ENCODE data around the gene SERGEF.
"Not testable (repeated sequence)": the region's sequence is repeated elsewhere in the genome, so short reads cannot be mapped to it uniquely, and the experiment has no call there.

SERGEF gene

GRCh38 chr11:18005376-18006129 lies 7.3 kb downstream of the SERGEF start:
- H3K4me3 ChIP-seq (ENCODE audit: low read depth, low read length): no peak overlapping the region
- DNase-seq (ENCODE audit: low read depth): no peak

DNA sequence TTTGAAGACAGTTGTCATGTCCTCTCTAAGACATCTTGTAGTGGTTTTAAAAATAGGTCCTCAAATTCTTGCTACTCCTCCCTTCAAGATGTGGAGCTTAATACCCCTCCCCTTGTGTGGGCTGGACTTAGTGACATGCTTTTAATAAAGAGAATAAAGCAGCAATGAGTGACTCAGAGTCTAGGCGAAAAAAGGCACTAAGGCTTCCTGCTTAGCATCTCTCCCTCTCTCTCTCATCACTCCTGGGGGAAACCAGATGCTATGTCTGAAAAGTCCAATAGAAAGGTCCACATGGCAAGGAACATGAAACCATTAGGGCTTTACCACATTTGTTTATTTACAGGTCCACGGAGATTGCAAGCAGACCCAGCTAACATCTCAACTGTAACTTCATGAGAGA lies 11.7 kb downstream of the SERGEF start:
- H3K4me3 ChIP-seq (ENCODE audit: low read depth, low read length): no peak overlapping the region

GRCh38 chr11:18000760-18001159 lies 12.1 kb downstream of the SERGEF start:
- H3K4me3 ChIP-seq (ENCODE audit: low read depth, low read length): no peak overlapping the region
- no peak for DNase-seq (ENCODE audit: low read depth)

More for the DNA sequence above, 11.7 kb downstream of the SERGEF start:
- DNase-seq (ENCODE audit: low read depth): no peak

GRCh38 chr11:18000128-18000527 lies 12.7 kb downstream of the SERGEF start:
- not testable (repeated sequence) for H3K4me3 ChIP-seq (ENCODE audit: low read depth, low read length); DNase-seq (ENCODE audit: low read depth)

GRCh38 chr11:17992916-17993315 lies 19.9 kb downstream of the SERGEF start:
- no peak overlapping the region for H3K4me3 ChIP-seq (ENCODE audit: low read depth, low read length)
- DNase-seq (ENCODE audit: low read depth): no peak

GRCh38 chr11:17991783-17992433 lies 20.9 kb downstream of the SERGEF start:
- no peak overlapping the region for H3K4me3 ChIP-seq (ENCODE audit: low read depth, low read length)
- no peak for DNase-seq (ENCODE audit: low read depth)

DNA sequence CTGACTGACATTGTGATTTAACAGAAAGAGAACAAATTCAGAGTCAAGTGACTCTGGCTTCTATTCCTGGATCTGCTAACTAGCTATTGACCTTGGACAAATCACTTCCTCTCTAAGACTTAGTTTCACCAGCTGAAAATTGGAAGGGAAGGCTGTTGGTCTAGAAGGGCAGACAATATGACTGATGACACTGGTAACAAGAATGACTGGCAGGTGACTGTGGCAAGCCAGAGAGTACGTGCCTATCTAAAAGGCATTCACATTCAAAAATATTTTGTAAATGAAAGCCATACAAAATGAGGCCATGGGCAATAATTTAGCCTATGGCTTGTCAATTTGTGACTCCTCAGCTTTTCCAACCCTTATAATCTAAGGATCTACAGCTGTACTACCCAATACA lies 23.5 kb downstream of the SERGEF start:
- no peak overlapping the region for H3K4me3 ChIP-seq (ENCODE audit: low read depth, low read length)
- no peak for DNase-seq (ENCODE audit: low read depth)

GRCh38 chr11:17988465-17988864 lies 24.4 kb downstream of the SERGEF start:
- no peak overlapping the region for H3K4me3 ChIP-seq (ENCODE audit: low read depth, low read length)

DNA sequence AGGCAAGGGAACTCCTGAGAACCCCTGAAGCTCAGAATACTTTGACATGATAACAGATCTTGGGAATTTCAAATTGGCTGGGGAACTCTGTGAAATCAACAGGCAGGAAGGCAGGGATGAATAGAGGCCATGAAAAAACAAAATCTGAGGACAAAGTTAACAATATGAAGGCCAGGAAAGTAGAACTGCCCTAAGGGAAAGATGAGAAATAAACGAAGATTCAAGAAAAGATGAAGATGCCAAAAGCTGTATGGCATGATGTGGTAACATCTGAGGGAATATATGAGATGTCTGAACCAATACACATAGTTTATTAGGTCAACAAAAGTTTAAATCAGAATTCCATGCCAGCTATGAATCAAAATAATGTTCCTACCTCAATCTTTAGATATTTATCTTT lies 25.0 kb downstream of the SERGEF start:
- no peak overlapping the region for H3K4me3 ChIP-seq (ENCODE audit: low read depth, low read length)

More at GRCh38 chr11:17988465-17988864, 24.4 kb downstream of the SERGEF start:
- DNase-seq (ENCODE audit: low read depth): no peak

DNA sequence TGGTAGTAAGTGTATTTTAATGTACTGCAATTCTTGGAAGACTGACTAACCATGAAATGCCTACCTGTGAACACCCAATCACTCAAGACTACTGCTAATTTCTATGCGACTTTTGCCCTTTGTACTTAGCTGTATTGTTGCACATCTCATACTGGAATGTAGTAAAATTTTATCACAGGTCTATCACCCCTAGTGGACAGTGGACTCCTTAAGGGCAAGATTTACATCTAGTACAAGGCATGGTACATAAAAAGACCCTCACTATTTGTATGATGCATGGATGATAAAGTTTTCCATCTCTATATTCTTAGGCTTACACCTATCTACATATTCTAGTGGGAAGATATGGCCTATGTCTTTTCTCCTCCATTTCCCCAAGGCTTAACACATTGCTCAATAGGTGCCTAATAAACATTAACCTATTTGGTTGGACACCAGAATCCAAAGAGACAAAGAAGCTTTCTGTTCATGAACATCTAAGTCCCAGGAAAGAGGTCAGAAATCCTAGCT lies 26.1 kb downstream of the SERGEF start:
- H3K4me3 ChIP-seq (ENCODE audit: low read depth, low read length): no peak overlapping the region
- no peak for DNase-seq (ENCODE audit: low read depth)

More for the DNA sequence above, 25.0 kb downstream of the SERGEF start:
- no peak for DNase-seq (ENCODE audit: low read depth)

DNA sequence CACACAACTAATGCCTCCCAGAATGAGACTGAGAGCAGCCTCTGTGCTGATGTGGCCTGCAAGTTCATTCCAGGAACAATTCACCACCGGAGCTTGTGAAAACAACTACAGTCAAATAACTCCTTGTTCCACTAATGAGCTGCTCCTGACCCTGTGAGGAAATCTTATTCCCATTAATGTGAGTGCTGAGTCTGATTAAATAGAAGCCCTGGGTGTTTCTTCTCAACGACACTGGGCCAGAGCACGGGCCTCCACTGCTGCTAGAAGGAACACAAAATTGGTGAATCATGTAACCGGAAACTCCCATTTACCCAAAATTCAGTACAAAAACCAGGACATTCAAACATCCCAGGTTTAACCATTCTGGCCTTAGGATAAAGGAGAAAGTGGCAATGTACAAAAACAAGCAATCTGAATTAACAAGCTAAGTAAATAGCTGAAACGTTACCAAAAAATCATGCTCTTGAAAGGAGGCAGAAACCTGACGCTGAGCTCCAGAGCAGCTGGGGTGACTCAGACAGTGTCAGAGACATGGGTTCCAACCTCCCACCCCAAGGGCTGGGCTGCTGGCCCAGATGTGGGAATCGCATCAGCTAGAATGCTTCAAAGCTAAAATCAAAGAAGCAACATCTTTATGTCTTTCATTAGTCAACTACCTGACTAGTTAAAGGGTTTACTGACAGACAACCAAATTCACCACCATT lies 26.7 kb downstream of the SERGEF start:
- H3K4me3 ChIP-seq (ENCODE audit: low read depth, low read length): no peak overlapping the region
- peak; percentile 59 for DNase-seq (ENCODE audit: low read depth)

DNA sequence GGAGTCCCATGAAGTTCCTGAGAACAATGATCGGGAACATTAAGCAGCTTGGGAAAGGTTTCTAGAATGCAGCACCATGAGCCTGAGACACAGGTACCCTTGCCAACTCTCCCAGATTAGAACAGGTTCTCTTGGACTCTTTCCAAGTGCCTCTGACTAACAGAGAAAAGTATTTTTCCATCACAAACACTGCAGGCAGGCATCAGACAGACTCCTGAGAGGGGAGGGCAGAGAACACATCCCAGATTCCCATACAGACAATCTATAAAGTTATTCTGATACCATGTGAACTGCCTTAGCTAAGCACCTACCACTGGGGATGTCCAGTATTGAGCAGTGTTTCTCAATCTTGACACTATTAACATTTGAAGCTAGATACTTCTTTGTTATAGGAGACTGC lies 27.3 kb downstream of the SERGEF start:
- H3K4me3 ChIP-seq (ENCODE audit: low read depth, low read length): no peak overlapping the region
- DNase-seq (ENCODE audit: low read depth): no peak

- H3K4me3 ChIP-seq (ENCODE audit: low read depth, low read length): no peak overlapping the region
- no peak for DNase-seq (ENCODE audit: low read depth)
Observed at GRCh38 chr11:17983569-17983968, 29.3 kb downstream of the SERGEF start.

DNA sequence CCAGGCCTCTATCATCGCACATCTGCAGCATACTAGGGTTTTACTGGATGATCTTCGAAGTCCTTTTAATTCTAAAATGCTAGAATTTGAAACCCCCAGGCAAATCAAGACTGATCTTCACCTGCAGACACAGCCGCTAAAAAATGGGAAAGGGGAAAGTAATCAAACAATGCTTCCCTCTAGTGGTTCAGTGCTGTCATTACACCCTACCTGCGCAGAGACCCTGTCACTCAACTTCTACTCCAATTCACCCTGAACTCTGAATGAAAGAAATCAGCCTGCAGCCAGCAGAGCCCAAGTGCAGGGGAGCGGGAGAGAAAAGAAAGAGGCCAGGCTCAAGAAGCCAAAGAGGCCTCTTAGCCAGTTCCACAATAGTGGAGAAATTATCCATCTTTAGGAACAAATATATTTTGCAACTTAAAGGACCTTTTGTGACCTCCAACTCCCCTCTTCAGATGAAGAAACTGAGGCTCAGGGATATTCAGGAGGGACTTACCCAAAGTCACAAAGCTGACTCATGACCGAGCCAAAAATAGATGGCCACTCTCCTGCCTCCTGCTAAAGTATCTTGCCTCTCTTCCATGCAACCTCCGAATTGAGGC lies 33.0 kb downstream of the SERGEF start:
- no peak overlapping the region for H3K4me3 ChIP-seq (ENCODE audit: low read depth, low read length)
- DNase-seq (ENCODE audit: low read depth): no peak

- H3K4me3 ChIP-seq (ENCODE audit: low read depth, low read length): no peak overlapping the region
- DNase-seq (ENCODE audit: low read depth): no peak
Observed at GRCh38 chr11:17978553-17979287, 34.1 kb downstream of the SERGEF start.

DNA sequence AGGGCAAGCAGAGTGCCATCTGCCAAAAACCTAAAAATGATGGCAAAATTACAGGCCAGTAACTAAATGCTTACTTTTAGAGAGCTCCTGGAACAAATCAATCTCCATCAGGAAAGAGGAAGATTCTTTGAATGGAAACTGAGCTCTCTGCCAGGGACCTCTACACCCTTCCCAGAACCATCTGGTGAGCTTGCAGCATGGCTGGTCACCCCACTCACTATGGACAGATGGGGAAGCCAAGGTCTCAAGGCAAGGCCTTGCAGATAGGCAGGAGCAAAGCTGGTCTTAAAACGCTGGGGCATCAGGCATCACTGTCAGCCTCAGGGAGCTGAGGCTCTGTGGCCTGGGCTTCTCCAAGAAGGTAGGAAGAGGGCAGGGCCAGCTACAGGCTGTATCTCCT lies 36.2 kb downstream of the SERGEF start:
- H3K4me3 ChIP-seq (ENCODE audit: low read depth, low read length): no peak overlapping the region
- DNase-seq (ENCODE audit: low read depth): no peak

DNA sequence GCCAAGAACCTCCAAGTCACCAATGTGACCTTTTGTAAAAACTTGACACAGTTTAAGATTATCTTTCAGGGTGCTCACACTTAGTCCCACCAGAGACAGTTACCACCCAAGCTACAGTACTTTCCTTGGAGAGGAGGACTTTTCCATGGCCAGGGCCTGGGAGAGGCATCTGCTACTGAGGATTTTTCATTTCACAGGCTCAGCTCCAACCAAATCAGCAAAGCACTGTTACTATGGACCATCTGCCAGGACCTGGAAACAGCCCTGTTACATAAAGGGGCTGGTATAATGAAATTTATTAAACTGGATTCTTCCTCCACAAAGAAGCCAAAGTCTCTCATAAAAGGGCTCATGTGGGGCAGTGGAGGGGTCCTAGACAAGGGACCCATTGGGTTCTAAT lies 38.6 kb downstream of the SERGEF start:
- DNase-seq (ENCODE audit: low read depth): no peak
- H3K4me3 ChIP-seq (ENCODE audit: low read depth, low read length): no peak overlapping the region

DNA sequence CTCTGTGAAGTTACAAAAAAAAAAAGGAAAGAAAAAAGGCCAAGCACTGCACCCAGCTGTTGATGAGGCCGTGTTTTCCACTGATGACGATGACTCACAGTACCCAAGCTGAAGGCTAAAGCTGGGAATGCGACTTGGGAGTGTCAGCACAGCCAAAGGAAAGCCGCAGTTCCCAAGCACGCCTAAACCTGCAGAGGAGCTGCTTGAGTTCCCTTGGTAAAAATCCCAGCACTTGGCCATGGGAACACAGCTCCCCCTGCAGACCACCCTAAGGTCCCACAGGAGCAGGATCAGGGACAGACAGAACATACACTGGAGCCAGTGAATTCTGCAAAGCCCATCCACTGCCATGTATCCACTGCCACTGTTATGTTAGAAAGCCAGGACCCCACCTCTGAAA lies 39.9 kb downstream of the SERGEF start:
- peak; percentile 79 for DNase-seq (ENCODE audit: low read depth)
- H3K4me3 ChIP-seq (ENCODE audit: low read depth, low read length): no peak overlapping the region

DNA sequence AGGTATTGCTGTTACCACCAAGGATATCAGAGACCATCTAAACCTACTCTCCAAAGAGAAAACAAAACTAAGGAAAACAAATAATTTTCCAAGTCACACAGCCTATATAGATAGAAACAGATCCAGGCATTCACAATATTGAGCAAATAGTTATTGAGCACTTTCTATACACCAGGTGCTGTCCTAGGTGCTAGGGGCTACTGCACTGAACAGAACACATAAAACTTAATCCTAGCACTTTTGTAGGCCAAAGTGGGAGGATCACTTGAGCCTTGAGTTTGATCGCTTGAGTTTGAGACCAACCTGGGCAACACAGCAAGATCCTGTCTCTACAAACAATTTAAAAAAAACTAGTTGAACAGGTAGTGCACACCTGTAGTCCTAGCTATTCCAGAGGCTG lies 44.6 kb downstream of the SERGEF start:
- H3K4me3 ChIP-seq (ENCODE audit: low read depth, low read length): no peak overlapping the region
- no peak for DNase-seq (ENCODE audit: low read depth)
